Osteocyte (in vitro differentiated cells): ENCODE measurements around the gene FAM163A. TPM values are rescaled to one million over a fixed set of nuclear protein-coding genes. Genes with fewer than 3 reads are reported as not detected.
A peak's percentile ranks its signal among the peaks of the same experiment; 100 is the strongest.

ENCODE experiments used
- DNase-seq: peaks from one replicate; pipeline ENCODE4 v3.0.0; 2021; ENCODE audit warnings: mixed read lengths; ENCODE audit not compliant: unreplicated experiment; ENCODE audit errors: extremely low spot score
- H3K27ac Mint-ChIP-seq: one replicate; pipeline ENCODE4 v1.8.0; 2021; ENCODE audit warnings: mild to moderate bottlenecking, mixed read lengths; ENCODE audit not compliant: unreplicated experiment
- H3K27me3 Mint-ChIP-seq: one replicate; pipeline ENCODE4 v1.8.0; 2021; ENCODE audit warnings: mixed read lengths; ENCODE audit not compliant: unreplicated experiment
- H3K36me3 Mint-ChIP-seq: one replicate; pipeline ENCODE4 v1.8.0; 2021; ENCODE audit warnings: mixed read lengths; ENCODE audit not compliant: unreplicated experiment
- H3K4me1 Mint-ChIP-seq: one replicate; pipeline ENCODE4 v1.8.0; 2021; ENCODE audit warnings: mixed read lengths; ENCODE audit not compliant: unreplicated experiment
- H3K4me3 Mint-ChIP-seq: one replicate; pipeline ENCODE4 v1.8.0; 2021; ENCODE audit warnings: mild to moderate bottlenecking, moderate library complexity, mixed read lengths; ENCODE audit not compliant: unreplicated experiment
- H3K9me3 Mint-ChIP-seq: one replicate; pipeline ENCODE4 v1.8.0; 2021; ENCODE audit warnings: mixed read lengths; ENCODE audit not compliant: unreplicated experiment
- CTCF ChIP-seq: fragments of 200-600 bp; sonication (generic); IDR thresholded peaks from 2 replicates; pipeline ENCODE4 v1.5.0; 2021; ENCODE audit warnings: antibody characterized with exemption, mild to moderate bottlenecking, moderate library complexity
- total RNA-seq: library from RNA; stranded (reverse); gene quantifications from 2 replicates; pipeline ENCODE4 v1.2.1, GENCODE V29; 2021

The FAM163A gene
- total RNA-seq, 1 donor from 2014 or later: not detected

- Mint-ChIP-seq H3K27me3 (peaks cover 31% of the 10 kb centered on the region), H3K27ac (peak overlapping the region; percentile 76), H3K4me1 (peaks cover 26% of the 10 kb centered on the region), H3K36me3 (no peaks in the 10 kb centered on the region), H3K9me3 (no peaks in the 10 kb centered on the region), H3K4me3 (peak overlapping the region; percentile 83)
- no peak for TF ChIP-seq CTCF
- DNase-seq: no peak
Observed at GRCh38 chr1:179814546-179814838, 71.4 kb downstream of the FAM163A start.

GRCh38 chr1:179815641-179816040, 72.5 kb downstream of the FAM163A start:
- peaks cover 24% of the 10 kb centered on the region for H3K27me3 Mint-ChIP-seq
- no peak overlapping the region for H3K27ac Mint-ChIP-seq
- no peaks in the 10 kb centered on the region for H3K9me3 Mint-ChIP-seq
- DNase-seq: no peak
- peaks cover 22% of the 10 kb centered on the region for H3K4me1 Mint-ChIP-seq
- TF ChIP-seq CTCF: no peak
- H3K36me3 Mint-ChIP-seq: no peaks in the 10 kb centered on the region
- H3K4me3 Mint-ChIP-seq: peak overlapping the region; percentile 83

GRCh38 chr1:179816196-179816960, 73.3 kb downstream of the FAM163A start:
- H3K27me3 Mint-ChIP-seq: peaks cover 16% of the 10 kb centered on the region
- no peaks in the 10 kb centered on the region for H3K36me3 Mint-ChIP-seq
- no peak overlapping the region for H3K27ac Mint-ChIP-seq
- H3K9me3 Mint-ChIP-seq: no peaks in the 10 kb centered on the region
- TF ChIP-seq CTCF: no peak
- no peak for DNase-seq
- peaks cover 22% of the 10 kb centered on the region for H3K4me1 Mint-ChIP-seq
- H3K4me3 Mint-ChIP-seq: peak overlapping the region; percentile 83

GRCh38 chr1:179817056-179817455, 74.0 kb downstream of the FAM163A start:
- no peak for TF ChIP-seq CTCF
- no peak overlapping the region for H3K27ac Mint-ChIP-seq
- no peak for DNase-seq

GRCh38 chr1:179817789-179818188, 74.7 kb downstream of the FAM163A start:
- TF ChIP-seq CTCF: no peak
- no peak overlapping the region for H3K27ac Mint-ChIP-seq
- no peak for DNase-seq
- H3K9me3 Mint-ChIP-seq: no peaks in the 10 kb centered on the region
- H3K27me3 Mint-ChIP-seq: peaks cover 3% of the 10 kb centered on the region
- no peaks in the 10 kb centered on the region for H3K36me3 Mint-ChIP-seq
- H3K4me3 Mint-ChIP-seq: no peak overlapping the region
- H3K4me1 Mint-ChIP-seq: peaks cover 22% of the 10 kb centered on the region

More at GRCh38 chr1:179817056-179817455, 74.0 kb downstream of the FAM163A start:
- Mint-ChIP-seq H3K4me1 (peaks cover 22% of the 10 kb centered on the region), H3K27me3 (peaks cover 9% of the 10 kb centered on the region), H3K9me3 (no peaks in the 10 kb centered on the region), H3K4me3 (no peak overlapping the region), H3K36me3 (no peaks in the 10 kb centered on the region)
